Measurements from ENCODE around the gene VEGFB. TPM values are rescaled to one million over a fixed set of nuclear protein-coding genes. Genes with fewer than 3 reads are reported as not detected.
A peak's percentile ranks its signal among the peaks of the same experiment; 100 is the strongest.

Gene VEGFB
- total RNA-seq, 1 donor: 37.6 TPM

- Histone ChIP-seq H3K27ac (ENCODE audit: low read depth, low read length) (no peak overlapping the region), H3K4me2 (ENCODE audit: insufficient read depth, low read length) (no peak overlapping the region), H3K79me2 (ENCODE audit: insufficient read depth, low read length) (no peaks in the 10 kb centered on the region), H3K4me1 (ENCODE audit: insufficient read depth, low read length) (peaks cover 33% of the 10 kb centered on the region), H4K20me1 (ENCODE audit: insufficient read depth, low read length) (no peaks in the 10 kb centered on the region), H3K36me3 (ENCODE audit: insufficient read depth, low read length) (peaks cover 36% of the 10 kb centered on the region), H3K9me3 (ENCODE audit: low read depth, low read length) (no peaks in the 10 kb centered on the region), H2AFZ (ENCODE audit: low read length) (no peak overlapping the region), H3K4me3 (ENCODE audit: insufficient read depth, low read length) (no peak overlapping the region), H3K27me3 (ENCODE audit: insufficient read depth, low read length) (no peaks in the 10 kb centered on the region)
- no peak for TF ChIP-seq CTCF (IDR thresholded peaks at IDR 0.05; ENCODE audit: extremely low read depth, low read depth, low read length)
- DNase-seq (ENCODE audit: insufficient read length, low spot score, missing footprints): peak; percentile 90
These were observed 33.0 kb downstream of the VEGFB start for GRCh38 chr11:64267207-64267945.

GRCh38 chr11:64268025-64268892, 33.9 kb downstream of the VEGFB start:
- H3K4me3 ChIP-seq (ENCODE audit: insufficient read depth, low read length): peak overlapping the region; percentile 74
- peaks cover 28% of the 10 kb centered on the region for H3K36me3 ChIP-seq (ENCODE audit: insufficient read depth, low read length)
- H3K4me1 ChIP-seq (ENCODE audit: insufficient read depth, low read length): peaks cover 27% of the 10 kb centered on the region
- H3K79me2 ChIP-seq (ENCODE audit: insufficient read depth, low read length): no peaks in the 10 kb centered on the region
- H2AFZ ChIP-seq (ENCODE audit: low read length): no peak overlapping the region
- peak; percentile 90 for DNase-seq (ENCODE audit: insufficient read length, low spot score, missing footprints)
- no peaks in the 10 kb centered on the region for H3K27me3 ChIP-seq (ENCODE audit: insufficient read depth, low read length)
- H3K4me2 ChIP-seq (ENCODE audit: insufficient read depth, low read length): peak overlapping the region; percentile 96
- H3K27ac ChIP-seq (ENCODE audit: low read depth, low read length): peak overlapping the region; percentile 94
- no peaks in the 10 kb centered on the region for H4K20me1 ChIP-seq (ENCODE audit: insufficient read depth, low read length)
- no peak for TF ChIP-seq CTCF (IDR thresholded peaks at IDR 0.05; ENCODE audit: extremely low read depth, low read depth, low read length)
- no peaks in the 10 kb centered on the region for H3K9me3 ChIP-seq (ENCODE audit: low read depth, low read length)

- Histone ChIP-seq H2AFZ (ENCODE audit: low read length) (peak overlapping the region; percentile 56), H3K27me3 (ENCODE audit: insufficient read depth, low read length) (no peaks in the 10 kb centered on the region), H3K27ac (ENCODE audit: low read depth, low read length) (peak overlapping the region; percentile 94), H4K20me1 (ENCODE audit: insufficient read depth, low read length) (no peaks in the 10 kb centered on the region), H3K4me3 (ENCODE audit: insufficient read depth, low read length) (peak overlapping the region; percentile 74), H3K9me3 (ENCODE audit: low read depth, low read length) (no peaks in the 10 kb centered on the region), H3K79me2 (ENCODE audit: insufficient read depth, low read length) (no peaks in the 10 kb centered on the region), H3K4me1 (ENCODE audit: insufficient read depth, low read length) (peaks cover 27% of the 10 kb centered on the region), H3K4me2 (ENCODE audit: insufficient read depth, low read length) (peak overlapping the region; percentile 96), H3K36me3 (ENCODE audit: insufficient read depth, low read length) (peaks cover 23% of the 10 kb centered on the region)
- no peak for TF ChIP-seq CTCF (IDR thresholded peaks at IDR 0.05; ENCODE audit: extremely low read depth, low read depth, low read length)
- peak; percentile 90 for DNase-seq (ENCODE audit: insufficient read length, low spot score, missing footprints)
These were observed 34.6 kb downstream of the VEGFB start for GRCh38 chr11:64268893-64269539.
